GM12873 (cell line): Measurements from ENCODE around the gene STPG1.
A peak's percentile ranks its signal among the peaks of the same experiment; 100 is the strongest.

Experiments used
- TF ChIP-seq, protein P1 (sequence below): IDR thresholded peaks from 2 replicates; pipeline ENCODE4 v1.5.1; 2012; ENCODE audit warnings: low read depth, mild to moderate bottlenecking, moderate library complexity, low read length, control low read depth; ENCODE audit not compliant: insufficient read depth; ENCODE audit errors: missing control alignments

Gene STPG1

DNA sequence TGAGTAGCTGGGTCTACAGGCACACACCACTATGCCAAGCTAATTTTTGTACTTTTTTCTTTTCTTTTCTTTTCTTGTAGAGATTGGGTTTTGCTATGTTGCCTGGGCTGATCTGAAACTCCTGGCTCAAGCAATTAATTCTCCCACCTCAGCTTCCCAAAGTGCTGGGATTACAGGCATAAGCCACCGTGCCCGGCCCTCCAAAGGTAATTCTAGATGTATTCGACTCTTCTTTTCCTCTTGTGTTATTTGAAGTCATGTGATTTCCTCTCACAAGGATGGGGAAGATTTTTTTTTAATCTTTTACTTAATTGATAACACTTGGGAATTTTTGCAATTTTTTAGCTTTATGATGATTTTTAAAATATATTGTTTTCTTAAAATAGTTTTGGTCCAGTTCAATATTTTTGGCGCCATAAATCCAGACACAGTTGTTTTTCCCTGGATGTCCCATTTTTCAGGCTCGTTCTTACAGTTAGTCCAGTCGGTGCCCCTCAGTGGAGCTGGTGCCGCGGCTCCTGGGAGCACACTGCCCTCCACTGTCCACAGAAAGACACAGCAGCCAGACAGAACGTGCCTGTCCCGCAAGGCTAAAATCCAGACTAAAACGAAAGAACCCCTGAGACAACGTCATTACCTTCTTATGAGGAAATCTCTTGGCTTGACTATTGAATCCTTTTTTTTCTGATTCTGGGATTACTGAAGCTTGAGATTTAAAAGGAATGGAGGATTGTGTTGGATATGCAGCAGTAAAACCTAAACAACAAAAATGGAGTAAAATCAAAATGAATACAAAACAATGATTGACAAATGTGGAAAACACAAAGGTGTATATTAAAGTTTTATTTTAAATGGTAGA is 22.4 kb downstream of the STPG1 start:
- TF ChIP-seq, protein P1, sequence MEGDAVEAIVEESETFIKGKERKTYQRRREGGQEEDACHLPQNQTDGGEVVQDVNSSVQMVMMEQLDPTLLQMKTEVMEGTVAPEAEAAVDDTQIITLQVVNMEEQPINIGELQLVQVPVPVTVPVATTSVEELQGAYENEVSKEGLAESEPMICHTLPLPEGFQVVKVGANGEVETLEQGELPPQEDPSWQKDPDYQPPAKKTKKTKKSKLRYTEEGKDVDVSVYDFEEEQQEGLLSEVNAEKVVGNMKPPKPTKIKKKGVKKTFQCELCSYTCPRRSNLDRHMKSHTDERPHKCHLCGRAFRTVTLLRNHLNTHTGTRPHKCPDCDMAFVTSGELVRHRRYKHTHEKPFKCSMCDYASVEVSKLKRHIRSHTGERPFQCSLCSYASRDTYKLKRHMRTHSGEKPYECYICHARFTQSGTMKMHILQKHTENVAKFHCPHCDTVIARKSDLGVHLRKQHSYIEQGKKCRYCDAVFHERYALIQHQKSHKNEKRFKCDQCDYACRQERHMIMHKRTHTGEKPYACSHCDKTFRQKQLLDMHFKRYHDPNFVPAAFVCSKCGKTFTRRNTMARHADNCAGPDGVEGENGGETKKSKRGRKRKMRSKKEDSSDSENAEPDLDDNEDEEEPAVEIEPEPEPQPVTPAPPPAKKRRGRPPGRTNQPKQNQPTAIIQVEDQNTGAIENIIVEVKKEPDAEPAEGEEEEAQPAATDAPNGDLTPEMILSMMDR: peak; percentile 94

DNA sequence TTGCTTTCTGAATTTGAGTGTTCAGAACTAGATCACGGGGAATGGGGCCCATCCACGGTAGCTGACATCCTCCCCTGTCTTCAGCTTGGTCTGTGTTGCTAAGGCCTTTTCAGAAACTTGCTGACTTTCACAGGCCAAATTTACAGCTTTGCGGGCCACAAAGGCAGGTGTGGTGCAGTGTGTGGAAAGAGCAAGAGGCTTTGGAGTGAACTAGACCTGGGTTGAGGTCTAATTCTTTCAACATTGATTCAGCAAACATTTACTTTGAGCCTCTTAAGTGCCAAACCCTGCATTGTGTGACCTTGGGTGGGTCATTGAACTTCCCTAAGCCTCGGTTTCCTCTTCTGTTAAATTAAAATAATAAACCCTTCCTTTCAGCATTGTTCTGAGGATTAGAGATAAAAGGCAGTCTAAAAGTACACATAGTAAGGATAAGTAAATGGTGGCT is 24.3 kb downstream of the STPG1 start:
- TF ChIP-seq, protein P1: no peak

DNA sequence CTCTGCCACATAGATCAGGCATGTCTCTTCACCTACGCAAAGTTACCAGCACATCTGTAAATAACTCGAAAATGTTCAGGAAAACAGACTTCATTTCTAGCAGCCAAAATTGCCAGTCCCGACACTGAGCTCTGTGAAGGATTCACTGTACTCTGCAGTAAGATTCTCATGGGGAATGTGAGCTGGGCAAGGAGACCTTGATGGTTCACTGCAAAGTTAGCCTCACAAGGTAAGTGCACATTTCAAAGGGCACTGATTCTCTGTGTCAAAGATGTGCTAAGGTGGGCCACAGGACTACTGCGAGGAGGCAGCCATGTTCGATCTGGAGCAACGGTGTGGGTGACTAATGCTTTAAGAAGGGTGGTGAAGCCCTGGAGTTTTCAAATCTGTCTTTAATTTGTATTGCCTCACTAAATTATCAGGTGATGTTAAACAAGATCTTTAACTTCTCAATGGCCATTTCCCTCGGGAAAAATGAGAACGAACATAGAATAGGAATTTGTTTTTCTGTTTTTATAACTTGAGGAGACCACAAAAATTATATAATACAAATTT is 25.2 kb downstream of the STPG1 start:
- TF ChIP-seq, protein P1: no peak

DNA sequence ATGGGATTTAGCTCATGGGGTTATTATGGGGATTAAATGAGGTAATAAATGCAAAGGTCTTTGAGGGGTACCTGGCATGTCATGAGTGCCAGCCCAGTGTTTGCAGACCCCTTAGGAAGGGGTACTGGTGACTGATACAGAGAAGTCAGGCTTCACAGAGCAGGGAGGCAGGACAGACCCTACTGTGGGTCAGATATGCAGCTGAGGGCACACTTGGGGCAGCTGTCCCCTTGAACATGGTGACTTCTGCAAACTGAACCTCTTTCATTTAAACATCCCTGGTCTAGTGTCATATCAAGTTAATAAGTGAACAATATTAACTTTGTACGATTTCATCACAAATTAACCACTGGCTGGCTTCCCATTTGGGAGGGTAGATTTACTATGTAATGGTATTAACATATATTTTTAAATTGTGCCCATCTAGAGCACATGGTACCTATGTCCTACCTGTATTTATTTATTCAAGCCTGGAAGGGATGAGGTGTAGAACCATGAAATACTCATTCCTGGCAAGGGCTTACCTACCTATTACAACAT is 25.9 kb downstream of the STPG1 start:
- TF ChIP-seq, protein P1: no peak

DNA sequence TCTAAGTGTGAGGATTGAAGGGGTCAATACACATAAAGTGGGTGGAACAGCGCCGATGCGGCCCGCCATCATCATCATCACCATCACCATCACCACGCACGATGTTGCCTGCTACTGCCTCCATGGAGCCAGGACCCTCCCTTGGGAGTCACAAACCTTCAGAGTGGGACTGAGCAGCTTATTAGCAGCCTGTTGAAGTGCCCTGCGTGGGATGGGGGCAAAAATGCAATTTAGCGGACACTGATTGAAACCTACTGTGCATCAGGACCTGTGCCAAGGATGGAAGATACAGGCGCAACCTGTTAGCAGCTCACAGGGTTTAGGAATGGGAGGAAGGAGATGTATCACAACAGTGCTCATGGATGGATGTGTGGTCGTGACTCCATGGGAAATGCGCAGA is 26.7 kb downstream of the STPG1 start:
- TF ChIP-seq, protein P1: no peak

DNA sequence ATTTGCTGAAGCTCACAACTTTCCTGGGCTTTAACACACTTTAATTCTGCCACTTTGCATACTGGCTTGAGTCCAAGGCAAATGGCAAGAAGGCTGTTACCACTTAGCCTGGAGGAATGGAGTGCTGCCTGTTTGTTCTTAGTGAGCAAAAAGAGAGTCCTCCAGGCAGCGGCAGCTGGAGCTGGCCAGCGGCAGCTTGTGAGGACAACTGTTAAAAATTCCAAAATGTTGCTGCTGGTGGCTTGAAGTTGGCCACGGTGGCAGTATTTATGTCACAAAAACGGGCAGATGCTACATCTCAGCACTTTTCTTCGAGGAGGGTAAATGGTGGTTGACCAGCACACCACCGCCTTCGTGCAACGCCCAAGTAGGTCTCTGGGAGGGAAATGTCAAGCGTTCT is 27.3 kb downstream of the STPG1 start:
- TF ChIP-seq, protein P1: no peak
